ENCODE data around the gene ZNF808. TPM values are rescaled to one million over a fixed set of nuclear protein-coding genes. Genes with fewer than 3 reads are reported as not detected.

The ZNF808 gene
- polyA plus RNA-seq, 1 of the 3 experiments (the other 2 are of a cell fraction) = 3.3 TPM

DNA sequence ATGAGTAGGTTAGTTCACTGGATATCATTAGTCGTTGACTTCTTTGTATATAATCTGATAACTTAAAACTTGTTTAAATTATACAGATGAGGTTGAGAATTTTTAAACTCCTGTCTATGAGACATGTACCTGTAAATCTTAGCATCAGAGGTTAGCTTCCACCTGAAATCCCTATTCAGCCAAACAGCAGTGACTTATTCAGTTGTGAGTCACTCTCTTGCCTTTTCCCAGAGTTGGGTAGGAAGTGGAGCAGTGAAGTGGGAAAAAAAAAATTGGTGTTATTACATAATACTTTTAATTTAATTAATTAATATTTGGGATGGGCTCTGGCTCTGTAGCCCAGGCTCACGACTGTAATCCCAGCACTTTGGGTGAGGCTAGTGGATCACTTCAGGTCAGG lies 75.5 kb downstream of the ZNF808 start:
- peaks cover 6% of the 10 kb centered on the region for H3F3A ChIP-seq (replicated peaks; ENCODE audit: insufficient read depth)
- H3K27ac ChIP-seq (ENCODE audit: low read depth in 2 of 2, low read length in 1 of 2) = no peak overlapping the region
- no peak overlapping the region for H3K4me2 ChIP-seq
- H2AFZ ChIP-seq (ENCODE audit: low read depth) = no peak overlapping the region
- H4K20me1 ChIP-seq (ENCODE audit: insufficient read depth) = no peaks in the 10 kb centered on the region
- no peaks in the 10 kb centered on the region for H3K27me3 ChIP-seq (ENCODE audit: insufficient read depth)
- WGBS (ENCODE audit: low lambda C conversion rate) = 82% methylated on average over 2 of the region's 2 CpGs
- H3K9me3 ChIP-seq = no peaks in the 10 kb centered on the region
- no peak overlapping the region for H3K9ac ChIP-seq
- H3K36me3 ChIP-seq (replicated peaks in 1 of 2; ENCODE audit: control insufficient read depth in 1 of 2, insufficient read depth in 2 of 2, low read length in 1 of 2) = peaks cover 0 to 7% of the 10 kb centered on the region in 2 experiments
- no peak for DNase-seq
- POLR2A ChIA-PET = no interaction called here
- no peak overlapping the region for H3K4me3 ChIP-seq (ENCODE audit: low read depth in 2 of 2, low read length in 1 of 2)
- H3K9me2 ChIP-seq = no peaks in the 10 kb centered on the region
- CTCF ChIA-PET = interaction anchor here (1.6 kb wide), 1 partner anchor 22 kb away, joined by 3 read pairs; no protein-coding TSS in a partner anchor
- H3K79me2 ChIP-seq (ENCODE audit: insufficient read depth) = peaks cover 12% of the 10 kb centered on the region; the same call in 1 of the 2 replicates
- TF ChIP-seq EP300 (IDR thresholded peaks at IDR 0.05; ENCODE audit: borderline replicate concordance in 1 of 2, low read depth in 1 of 2, low read length in 1 of 2) = no peak
- H3K4me1 ChIP-seq (ENCODE audit: control insufficient read depth in 1 of 2, insufficient read depth in 2 of 2, low read depth in 1 of 2, low read length in 1 of 2) = peaks cover 0 to 7% of the 10 kb centered on the region in 2 experiments; a peak in 1 of 4 replicates

DNA sequence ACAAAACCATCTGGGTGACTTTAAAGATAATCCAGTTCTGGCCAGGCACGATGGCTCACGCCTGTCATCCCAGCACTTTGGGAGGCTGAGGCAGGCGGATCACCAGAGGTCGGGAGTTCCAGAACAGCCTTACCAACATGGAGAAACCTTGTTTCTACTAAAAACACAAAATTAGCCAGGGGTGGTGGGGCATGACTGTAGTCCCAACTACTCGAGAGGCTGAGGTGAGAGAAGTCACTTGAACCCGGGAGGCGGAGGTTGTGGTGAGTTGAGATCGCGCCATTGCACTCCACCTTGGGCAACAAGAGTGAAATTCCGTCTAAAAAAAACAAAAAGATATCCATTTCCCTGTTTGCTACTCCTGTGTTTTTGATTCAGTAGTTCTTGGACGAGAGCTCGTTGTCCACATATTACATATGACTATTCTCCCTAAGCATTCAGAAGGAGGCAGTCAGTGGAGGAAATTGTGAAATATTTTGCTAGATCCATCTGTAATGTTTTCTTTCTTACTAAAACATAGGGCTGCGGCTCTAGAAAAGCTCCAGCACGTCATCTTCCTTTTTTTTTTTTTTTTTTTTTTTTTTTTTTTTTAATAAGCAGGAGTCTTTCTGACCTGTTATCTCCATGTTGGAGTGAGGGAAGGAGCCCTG lies 76.2 kb downstream of the ZNF808 start:
- Histone ChIP-seq H3K9me3 (no peaks in the 10 kb centered on the region), H3F3A (replicated peaks; ENCODE audit: insufficient read depth) (peaks cover 6% of the 10 kb centered on the region), H3K79me2 (ENCODE audit: insufficient read depth) (peaks cover 14% of the 10 kb centered on the region; the same call in 1 of the 2 replicates), H3K4me2 (no peak overlapping the region), H2AFZ (ENCODE audit: low read depth) (no peak overlapping the region), H3K36me3 (replicated peaks in 1 of 2; ENCODE audit: control insufficient read depth in 1 of 2, insufficient read depth in 2 of 2, low read length in 1 of 2) (peaks cover 0 to 9% of the 10 kb centered on the region in 2 experiments), H4K20me1 (ENCODE audit: insufficient read depth) (no peaks in the 10 kb centered on the region), H3K4me1 (ENCODE audit: control insufficient read depth in 1 of 2, insufficient read depth in 2 of 2, low read depth in 1 of 2, low read length in 1 of 2) (peaks cover 0 to 7% of the 10 kb centered on the region in 2 experiments; a peak in 1 of 4 replicates), H3K4me3 (ENCODE audit: low read depth in 2 of 2, low read length in 1 of 2) (no peak overlapping the region), H3K9ac (no peak overlapping the region), H3K9me2 (no peaks in the 10 kb centered on the region), H3K27ac (ENCODE audit: low read depth in 2 of 2, low read length in 1 of 2) (no peak overlapping the region), H3K27me3 (ENCODE audit: insufficient read depth) (no peaks in the 10 kb centered on the region)
- CTCF ChIA-PET = interaction anchor here (0.6 kb wide), 1 partner anchor 44 kb away, joined by 3 read pairs; no protein-coding TSS in a partner anchor
- TF ChIP-seq TAF1 (IDR thresholded peaks at IDR 0.05; ENCODE audit: borderline replicate concordance, low read depth, low read length) (no peak), NRF1 (IDR thresholded peaks at IDR 0.05; ENCODE audit: low read depth, low read length) (no peak), TCF12 (IDR thresholded peaks at IDR 0.05) (no peak), ZBTB33 (IDR thresholded peaks at IDR 0.05; ENCODE audit: borderline replicate concordance, low read depth) (no peak), FOXM1 (IDR thresholded peaks at IDR 0.05; ENCODE audit: low read depth) (no peak), MEF2A (IDR thresholded peaks at IDR 0.05; ENCODE audit: borderline replicate concordance, low read depth) (no peak), EZH2phosphoT487 (IDR thresholded peaks at IDR 0.05; ENCODE audit: borderline replicate concordance, low read depth) (no peak), JUND (IDR thresholded peaks at IDR 0.05) (no peak), RCOR1 (IDR thresholded peaks at IDR 0.05; ENCODE audit: low read length) (no peak), NFIC (IDR thresholded peaks at IDR 0.05; ENCODE audit: borderline replicate concordance) (no peak), GABPA (IDR thresholded peaks at IDR 0.05; ENCODE audit: low read depth) (no peak), USF2 (IDR thresholded peaks at IDR 0.05; ENCODE audit: borderline replicate concordance, low read depth, low read length) (no peak), POLR2AphosphoS5 (IDR thresholded peaks at IDR 0.05; ENCODE audit: low read depth, low read length) (no peak)
- POLR2A ChIA-PET = no interaction called here
- WGBS (ENCODE audit: low lambda C conversion rate) = 87% methylated on average over 14 of the region's 14 CpGs
- no peak for DNase-seq

Small RNA genes within 50 kb of the gene (small RNA-seq; reads per million reads assigned to genes)
- gene RPL39P34 = 0 reads per million in 7 experiments

Other genes starting within 250 kb of the ZNF808 start
- gene ZNF480, start 230.5 kb upstream of the ZNF808 start, polyA plus RNA-seq (2012; rRNA removed) = 10.9 and 13.4 TPM in 2 replicates
- 1.9 and 2.9 TPM in 2 replicates for gene ZNF610, start 191.4 kb upstream of the ZNF808 start, polyA plus RNA-seq (2012; rRNA removed)
- gene ZNF880, start 157.7 kb upstream of the ZNF808 start, polyA plus RNA-seq (2012; rRNA removed) = 22.6 and 27.8 TPM in 2 replicates
- 14.0 and 26.5 TPM in 2 replicates for gene ZNF528, start 129.8 kb upstream of the ZNF808 start, polyA plus RNA-seq (2012; rRNA removed)
- not detected in 2 replicates for gene ZNF534, start 98.5 kb upstream of the ZNF808 start, polyA plus RNA-seq (2012; rRNA removed)
- gene ZNF578, start 74.1 kb upstream of the ZNF808 start, polyA plus RNA-seq (2012; rRNA removed) = 2.5 and 3.3 TPM in 2 replicates
- 3.8 and 7.4 TPM in 2 replicates for gene ZNF701, start 42.6 kb downstream of the ZNF808 start, polyA plus RNA-seq (2012; rRNA removed)
- 30.1 and 60.6 TPM in 2 replicates for gene ZNF83, start 110.7 kb downstream of the ZNF808 start, polyA plus RNA-seq (2012; rRNA removed)
- 2.6 and 3.3 TPM in 2 replicates for gene ZNF611, start 207.4 kb downstream of the ZNF808 start, polyA plus RNA-seq (2012; rRNA removed)